Effector memory CD4-positive, alpha-beta T cell (primary cell): ENCODE results near the gene CCDC142.

Experiments used
- DNase-seq, 3 donors: peaks; one replicate each; pipeline ENCODE4 v3.0.0-alpha.2; 2020
- H3K27ac ChIP-seq: 2 replicates; pipeline ENCODE4 v1.7.0; 2013; ENCODE audit warnings: mild to moderate bottlenecking, low read length, moderate library complexity; ENCODE audit not compliant: insufficient read depth, poor library complexity, severe bottlenecking
- H3K27me3 ChIP-seq: replicated peaks from 2 replicates; pipeline ENCODE4 v1.7.0; 2013; ENCODE audit warnings: mild to moderate bottlenecking, low read length; ENCODE audit not compliant: insufficient read depth, control insufficient read depth, poor library complexity, severe bottlenecking
- H3K36me3 ChIP-seq: 2 replicates; pipeline ENCODE4 v1.7.0; 2013; ENCODE audit warnings: mild to moderate bottlenecking, low read length, moderate library complexity; ENCODE audit not compliant: control insufficient read depth, insufficient read depth
- H3K4me1 ChIP-seq: 2 replicates; pipeline ENCODE4 v1.7.0; 2013; ENCODE audit warnings: low read length, mild to moderate bottlenecking; ENCODE audit not compliant: control insufficient read depth, insufficient read depth, poor library complexity, severe bottlenecking
- H3K4me3 ChIP-seq: 2 replicates; pipeline ENCODE4 v1.7.0; 2013; ENCODE audit warnings: low read length, low read depth, mild to moderate bottlenecking; ENCODE audit not compliant: insufficient read depth, poor library complexity, severe bottlenecking
- H3K9me3 ChIP-seq: 2 replicates; pipeline ENCODE4 v1.7.0; 2013; ENCODE audit warnings: mild to moderate bottlenecking, low read length, moderate library complexity; ENCODE audit not compliant: control insufficient read depth
- total RNA-seq, 3 donors: gene quantifications; one replicate each; lab custom pipeline; 2026; lab: John Stamatoyannopoulos, UW

CCDC142 gene, protein sequence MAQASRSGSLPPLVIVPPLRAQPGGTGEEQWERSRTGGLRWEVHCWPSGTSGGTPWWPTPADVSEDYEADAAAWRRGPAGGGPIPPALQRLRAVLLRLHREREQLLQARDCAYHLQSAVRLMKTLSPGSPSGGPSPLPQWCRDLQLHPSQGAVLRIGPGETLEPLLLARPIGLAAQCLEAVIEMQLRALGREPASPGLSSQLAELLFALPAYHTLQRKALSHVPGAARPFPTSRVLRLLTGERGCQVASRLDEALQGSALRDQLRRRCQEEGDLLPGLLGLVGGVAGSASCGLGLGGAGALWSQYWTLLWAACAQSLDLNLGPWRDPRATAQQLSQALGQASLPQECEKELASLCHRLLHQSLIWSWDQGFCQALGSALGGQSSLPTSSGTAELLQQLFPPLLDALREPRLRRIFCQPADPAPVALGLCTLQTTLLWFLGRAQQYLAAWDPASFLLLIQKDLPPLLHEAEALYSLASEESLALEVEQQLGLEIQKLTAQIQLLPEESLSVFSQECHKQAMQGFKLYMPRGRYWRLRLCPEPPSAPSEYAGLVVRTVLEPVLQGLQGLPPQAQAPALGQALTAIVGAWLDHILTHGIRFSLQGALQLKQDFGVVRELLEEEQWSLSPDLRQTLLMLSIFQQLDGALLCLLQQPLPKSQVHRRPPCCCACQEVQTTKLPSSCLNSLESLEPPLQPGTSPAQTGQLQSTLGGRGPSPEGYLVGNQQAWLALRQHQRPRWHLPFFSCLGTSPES
- 8.5 to 20.7 (median 14.2) reads per million in 3 donors for total RNA-seq

DNA sequence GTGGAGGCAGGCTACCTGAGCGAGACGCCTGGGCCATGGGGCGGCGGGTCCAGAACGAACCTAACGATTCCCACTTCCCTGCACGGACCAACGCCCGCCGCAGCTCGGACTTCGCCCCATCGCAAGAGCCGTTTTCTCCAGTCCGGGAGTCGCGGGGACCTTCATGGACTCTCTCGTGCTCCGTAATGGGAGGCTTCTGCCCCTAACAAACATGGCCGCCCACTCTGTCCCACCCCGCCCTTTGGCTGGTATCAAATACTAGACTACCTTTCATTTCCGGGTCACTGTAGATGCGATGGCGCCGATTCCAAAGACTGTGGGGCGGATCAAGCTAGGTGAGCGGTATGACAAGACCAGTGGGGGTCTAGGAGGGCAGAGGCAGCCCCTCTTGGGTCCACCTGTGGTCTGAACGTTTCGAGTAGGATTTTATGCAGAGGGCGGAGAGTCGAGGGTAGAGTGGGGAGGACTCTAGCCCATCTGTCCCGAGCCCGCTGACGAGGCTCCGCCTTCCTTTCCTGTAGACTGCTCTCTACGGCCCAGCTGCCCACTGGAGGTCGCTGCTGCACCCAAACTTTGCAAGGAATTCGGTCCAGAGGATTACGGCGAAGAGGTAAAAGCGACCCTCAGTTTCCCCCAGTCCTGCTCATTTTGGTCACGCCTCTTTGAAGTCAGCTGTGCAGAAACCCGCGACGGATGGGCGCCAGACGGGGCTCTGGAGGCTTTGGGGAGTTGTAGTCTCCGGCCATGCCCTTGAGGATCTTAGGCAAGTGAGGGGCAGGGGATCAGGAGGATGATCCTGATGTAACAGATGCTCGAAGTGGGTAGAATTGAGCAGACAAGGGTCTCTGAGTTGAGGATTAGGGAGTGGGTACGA is at the start of gene CCDC142, which contains the start of gene TTC31:
CCDC142 (minus strand) TSS at position 198 of the 874 bp plus-strand sequence; CDS start at position 37, 161 bp downstream.
TTC31 (plus strand) TSS at position 281 of the 874 bp plus-strand sequence; CDS start at position 296, 15 bp downstream.
- peaks cover 21% of the 10 kb centered on the region for H3K4me1 ChIP-seq
- peak within 1 kb of the TSS; percentile 100 for H3K4me3 ChIP-seq
- H3K9me3 ChIP-seq: no peaks in the 10 kb centered on the region
- peak; percentile 84 to 90 (median 89) for DNase-seq
- peaks cover 8% of the 10 kb centered on the region for H3K36me3 ChIP-seq
- H3K27ac ChIP-seq: peak within 1 kb of the TSS; percentile 98
- no peaks in the 10 kb centered on the region for H3K27me3 ChIP-seq

DNA sequence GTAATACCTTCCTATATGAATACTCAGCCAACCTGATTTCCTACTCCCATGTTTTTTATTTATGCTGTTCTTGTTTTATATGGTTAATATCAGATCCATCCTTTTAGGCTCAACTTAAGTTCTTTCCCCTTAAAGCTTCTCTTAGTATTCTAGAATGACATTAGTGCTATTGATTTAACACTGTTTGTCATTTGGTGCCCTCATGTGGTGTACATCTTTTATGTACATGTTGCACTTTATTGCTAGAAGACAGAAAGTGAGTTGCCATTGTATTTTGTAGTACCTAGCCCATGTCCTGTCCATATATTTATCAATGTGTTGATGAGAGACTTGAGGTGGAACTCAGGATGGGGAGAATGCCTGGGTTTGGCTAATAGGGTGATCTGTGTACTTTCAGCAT is 49.4 kb upstream of the CCDC142 start:
- Histone ChIP-seq H3K36me3 (peaks cover 10% of the 10 kb centered on the region), H3K27ac (no peak overlapping the region), H3K4me3 (no peak overlapping the region), H3K9me3 (no peaks in the 10 kb centered on the region), H3K27me3 (no peaks in the 10 kb centered on the region), H3K4me1 (peaks cover 22% of the 10 kb centered on the region)
- DNase-seq: no peak

DNA sequence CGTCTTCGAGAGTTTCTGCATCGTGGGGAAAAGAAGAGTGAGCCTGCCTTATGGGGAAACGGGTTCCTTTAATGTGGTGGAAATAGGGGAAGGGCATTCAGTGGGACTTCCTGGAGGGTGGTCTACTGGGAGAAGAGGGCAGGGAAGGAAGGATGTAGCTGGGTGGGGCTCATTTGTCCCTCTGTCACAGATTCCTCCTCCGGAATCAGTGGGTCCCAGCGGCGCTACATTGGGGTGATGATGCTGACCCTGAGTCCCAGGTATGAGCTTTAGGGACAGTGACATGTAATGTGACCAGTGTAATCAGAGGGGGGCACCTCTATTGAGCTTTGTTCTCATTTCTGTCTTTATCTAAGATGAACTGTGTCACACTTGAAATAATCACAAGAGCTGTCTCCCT is 48.9 kb upstream of the CCDC142 start:
- Histone ChIP-seq H3K4me3 (no peak overlapping the region), H3K36me3 (peaks cover 16% of the 10 kb centered on the region), H3K9me3 (no peaks in the 10 kb centered on the region), H3K27me3 (no peaks in the 10 kb centered on the region), H3K4me1 (peaks cover 22% of the 10 kb centered on the region), H3K27ac (no peak overlapping the region)
- no peak for DNase-seq

DNA sequence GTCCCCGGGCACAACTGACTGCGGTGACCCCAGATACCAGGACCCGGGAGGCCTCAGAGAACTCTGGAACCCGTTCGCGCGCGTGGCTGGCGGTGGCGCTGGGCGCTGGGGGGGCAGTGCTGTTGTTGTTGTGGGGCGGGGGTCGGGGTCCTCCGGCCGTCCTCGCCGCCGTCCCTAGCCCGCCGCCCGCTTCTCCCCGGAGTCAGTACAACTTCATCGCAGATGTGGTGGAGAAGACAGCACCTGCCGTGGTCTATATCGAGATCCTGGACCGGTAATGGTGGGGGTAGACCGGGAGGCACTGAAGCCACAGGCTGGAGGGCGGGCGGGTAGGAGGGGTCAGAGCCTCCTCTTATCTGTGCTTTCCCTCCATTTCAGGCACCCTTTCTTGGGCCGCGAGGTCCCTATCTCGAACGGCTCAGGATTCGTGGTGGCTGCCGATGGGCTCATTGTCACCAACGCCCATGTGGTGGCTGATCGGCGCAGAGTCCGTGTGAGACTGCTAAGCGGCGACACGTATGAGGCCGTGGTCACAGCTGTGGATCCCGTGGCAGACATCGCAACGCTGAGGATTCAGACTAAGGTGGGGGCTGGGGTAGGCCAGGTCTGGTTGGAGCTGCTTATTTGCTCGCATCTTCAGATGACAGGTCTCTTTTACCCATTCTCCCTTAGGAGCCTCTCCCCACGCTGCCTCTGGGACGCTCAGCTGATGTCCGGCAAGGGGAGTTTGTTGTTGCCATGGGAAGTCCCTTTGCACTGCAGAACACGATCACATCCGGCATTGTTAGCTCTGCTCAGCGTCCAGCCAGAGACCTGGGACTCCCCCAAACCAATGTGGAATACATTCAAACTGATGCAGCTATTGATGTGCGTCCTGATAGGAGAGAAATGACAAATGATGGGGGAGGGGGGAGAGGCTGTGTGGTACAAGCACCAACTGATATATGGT is 47.7 kb upstream of the CCDC142 start:
- Histone ChIP-seq H3K27ac (peak overlapping the region; percentile 90), H3K36me3 (peaks cover 21% of the 10 kb centered on the region), H3K27me3 (no peaks in the 10 kb centered on the region), H3K9me3 (no peaks in the 10 kb centered on the region), H3K4me1 (peaks cover 22% of the 10 kb centered on the region), H3K4me3 (peak overlapping the region; percentile 94)
- peak in 2 of 3 donors; percentile 27 to 44 for DNase-seq

DNA sequence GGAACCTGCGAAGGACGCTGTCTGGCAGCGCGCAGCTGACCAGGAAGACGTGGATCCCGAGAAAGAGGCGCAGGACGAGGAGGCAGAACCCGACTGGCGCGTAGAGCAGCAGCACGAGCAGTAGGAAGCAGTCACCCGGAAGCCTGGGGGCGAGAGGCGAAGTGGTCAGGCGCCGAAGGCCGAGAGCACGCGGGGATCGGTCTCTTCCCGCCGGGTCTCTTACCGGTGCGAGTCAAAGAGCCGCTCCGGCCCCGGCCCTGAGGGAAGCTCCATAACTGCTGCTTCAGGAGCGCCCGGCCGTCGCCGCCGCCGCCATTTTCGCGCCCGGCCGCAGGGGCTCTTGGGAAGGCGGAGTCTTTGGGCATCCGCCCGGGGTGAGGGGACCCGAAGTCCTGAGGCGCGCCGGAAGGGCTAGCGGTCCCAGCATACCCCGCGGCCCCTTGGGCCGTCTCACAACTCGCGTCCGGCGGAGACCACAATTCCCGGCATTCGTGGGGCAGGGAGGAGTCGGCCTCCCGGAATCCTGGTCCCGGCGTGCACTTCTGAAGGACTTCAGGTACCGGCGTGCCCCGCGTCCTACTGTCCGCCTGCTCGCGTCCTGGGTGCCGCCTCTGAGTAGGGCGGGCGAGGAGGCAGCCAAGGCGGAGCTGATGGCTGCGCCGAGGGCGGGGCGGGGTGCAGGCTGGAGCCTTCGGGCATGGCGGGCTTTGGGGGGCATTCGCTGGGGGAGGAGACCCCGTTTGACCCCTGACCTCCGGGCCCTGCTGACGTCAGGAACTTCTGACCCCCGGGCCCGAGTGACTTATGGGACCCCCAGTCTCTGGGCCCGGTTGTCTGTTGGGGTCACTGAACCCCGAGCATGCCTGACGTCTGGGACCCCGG is 46.8 kb upstream of the CCDC142 start, which contains the start of the genes AUP1 and HTRA2:
AUP1 (minus strand) TSS at position 350 of the 882 bp plus-strand sequence; CDS start at position 273, 77 bp downstream.
HTRA2 (plus strand) TSS at position 577 of the 882 bp plus-strand sequence; CDS start at position 651, 74 bp downstream.
- DNase-seq: peak; percentile 68 to 78 (median 76)

DNA sequence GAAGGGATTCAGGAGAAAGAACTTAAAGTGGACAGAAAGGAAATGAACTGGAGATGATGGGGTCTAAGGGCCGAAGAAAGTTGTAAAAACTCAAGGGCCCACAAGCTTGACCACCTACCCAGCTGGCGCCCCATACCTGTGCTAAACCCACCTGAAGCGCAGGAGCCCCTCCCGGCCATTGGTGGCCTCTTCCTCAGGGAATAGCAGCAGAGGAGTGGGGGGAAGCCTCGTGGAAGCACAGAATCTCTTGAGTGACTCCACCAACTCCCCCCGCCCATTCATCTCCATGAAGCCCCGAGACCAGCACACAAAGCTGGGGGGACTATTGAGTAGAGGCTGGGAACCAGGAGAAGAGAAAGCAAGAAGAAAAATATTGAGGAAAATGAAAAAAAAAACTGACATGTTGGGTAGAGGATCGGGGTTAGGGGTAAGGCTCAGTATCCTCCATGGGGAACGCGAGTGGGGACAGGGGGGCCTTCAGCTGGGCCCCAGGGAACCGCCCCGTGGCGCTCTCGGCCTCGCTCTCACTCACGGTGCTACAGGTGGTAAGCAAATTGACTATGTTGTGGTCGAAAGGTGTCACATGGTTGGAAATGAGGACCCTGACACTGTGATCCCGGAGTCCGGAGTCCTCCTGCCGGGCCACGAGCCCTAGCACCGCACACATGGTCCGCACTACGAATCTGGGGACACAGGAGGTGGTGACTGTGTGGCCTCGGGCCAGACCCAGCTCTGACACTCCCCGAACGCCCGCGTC is 46.0 kb upstream of the CCDC142 start:
- H3K4me1 ChIP-seq: peaks cover 22% of the 10 kb centered on the region
- H3K27ac ChIP-seq: peak overlapping the region; percentile 90
- peaks cover 21% of the 10 kb centered on the region for H3K36me3 ChIP-seq
- no peak for DNase-seq
- H3K27me3 ChIP-seq: no peaks in the 10 kb centered on the region
- H3K9me3 ChIP-seq: no peaks in the 10 kb centered on the region
- peak overlapping the region; percentile 94 for H3K4me3 ChIP-seq

More for the DNA sequence above, 46.8 kb upstream of the CCDC142 start, which contains the start of the genes AUP1 and HTRA2:
- peak within 1 kb of the TSS; percentile 90 for H3K27ac ChIP-seq
- no peaks in the 10 kb centered on the region for H3K9me3 ChIP-seq
- H3K4me1 ChIP-seq: peaks cover 22% of the 10 kb centered on the region
- H3K27me3 ChIP-seq: no peaks in the 10 kb centered on the region
- H3K36me3 ChIP-seq: peaks cover 21% of the 10 kb centered on the region
- peak within 1 kb of the TSS; percentile 94 for H3K4me3 ChIP-seq

DNA sequence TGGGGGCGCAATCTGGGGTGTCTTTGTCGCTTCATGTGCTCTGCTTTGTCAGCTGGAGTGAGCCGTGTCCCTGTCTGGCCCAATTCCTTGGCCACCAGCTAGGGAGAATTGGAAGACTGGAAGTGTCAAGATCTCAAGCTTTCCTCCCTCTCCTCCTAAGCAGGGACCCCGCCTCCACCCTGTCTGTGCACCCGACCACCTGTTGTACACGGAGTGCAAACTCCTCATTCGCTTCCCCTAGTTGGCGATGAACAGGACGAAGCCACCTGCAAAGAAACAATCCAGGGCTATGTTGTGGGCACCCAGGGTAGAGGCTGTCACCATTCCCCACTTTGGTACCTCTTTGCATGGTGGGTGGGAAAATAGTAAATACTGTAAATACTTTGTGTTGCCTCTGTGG is 44.9 kb upstream of the CCDC142 start:
- H3K9me3 ChIP-seq: no peaks in the 10 kb centered on the region
- H3K27me3 ChIP-seq: no peaks in the 10 kb centered on the region
- no peak overlapping the region for H3K4me3 ChIP-seq
- DNase-seq: no peak
- peaks cover 21% of the 10 kb centered on the region for H3K36me3 ChIP-seq
- H3K4me1 ChIP-seq: peaks cover 22% of the 10 kb centered on the region
- no peak overlapping the region for H3K27ac ChIP-seq
